Right lobe of liver (tissue), 6 donors: ENCODE results near the gene MEIKIN. TPM values are rescaled to one million over a fixed set of nuclear protein-coding genes. Genes with fewer than 3 reads are reported as not detected.

Experiments used
- ATAC-seq, 4 donors: fragments of 200-7000 bp; cut with Tn5 transposase; one replicate each; pipeline ENCODE4 v1.9.1; 2020; ENCODE audit warnings: mild to moderate bottlenecking in 4 of 4, moderate library complexity in 4 of 4
- DNase-seq, 3 donors: peaks; one replicate each; pipeline ENCODE4 v3.0.0-alpha.2; 2020
- H3K27ac ChIP-seq, 3 donors: fragments of 200-600 bp; one replicate each; pipeline ENCODE4 v1.8.0; 2022
- H3K27me3 ChIP-seq, 2 donors: fragments of 200-600 bp; one replicate each; pipeline ENCODE4 v1.8.0; 2022
- H3K36me3 ChIP-seq, 4 donors: fragments of 200-600 bp; sonication (generic) in 1 of 4; one replicate each; pipeline versions ENCODE4 v1.5.1 to v1.8.0; 2017 to 2022; ENCODE audit warnings: control low read depth in 1 of 4
- H3K4me1 ChIP-seq, 4 donors: fragments of 200-600 bp; sonication (generic) in 1 of 4; one replicate each; pipeline versions ENCODE4 v1.5.1 to v1.8.0; 2017 to 2022; ENCODE audit warnings: control low read depth in 1 of 4
- H3K4me3 ChIP-seq, 3 donors: fragments of 200-600 bp; one replicate each; pipeline ENCODE4 v1.8.0; 2022
- H3K9me3 ChIP-seq, 4 donors: fragments of 200-600 bp; sonication (generic) in 1 of 4; one replicate each; pipeline versions ENCODE4 v1.5.1 to v1.8.0; 2017 to 2022; ENCODE audit warnings: control low read depth in 1 of 4
- POLR2A ChIP-seq: fragments of 450-650 bp; IDR thresholded peaks from one replicate; pipeline ENCODE4 v1.6.1; 2017; ENCODE audit warnings: antibody characterized with exemption, mild to moderate bottlenecking
- WGBS: methylation state at CpG from one replicate; pipeline ENCODE4 v1.1.6; 2018; ENCODE audit warnings: low coverage, low lambda C conversion rate; ENCODE audit not compliant: insufficient coverage; ENCODE audit errors: missing lambda C conversion rate; 5-methylcytosine and 5-hydroxymethylcytosine counted together
- intact Hi-C, 2 donors: fragments of 100-400 bp; cut with DNase I; formaldehyde crosslinking; loops; one replicate each; pipeline versions ENCODE4 v1.11.2 to v1.14.1; 2022
- long read RNA-seq: library from polyadenylated mRNA; unstranded; transcript quantifications from one replicate; pipeline ENCODE4 v2.0.0, GENCODE V29; 2019
- total RNA-seq, 6 experiments: library from RNA; depleted of rRNA in 2 of 6; stranded (reverse); fragments of >200 nt in 2 of 6; fragmentation: NEBNext Ultra II Directional in 3 of 6; extraction: Animal tissue kit (Norgen Biotek cat#: 25700) in 3 of 6; gene quantifications; one replicate each; pipeline versions ENCODE4 v1.1.0 to v1.2.4, GENCODE V29; 2016 to 2023
- TF ChIP-seq, protein P1 (sequence below), 4 donors: fragments of 200-600 bp in 3 of 4; fragments of 450-650 bp in 1 of 4; IDR thresholded peaks; one replicate each; pipeline versions ENCODE4 v1.5.1 to v1.8.0; 2016 to 2022; ENCODE audit warnings: antibody characterized with exemption in 4 of 4, mild to moderate bottlenecking in 2 of 4
- donor health status: DM: no; HTN: yes; CAD: no.
- donor health status: DM: no; HTN: no; CAD: no.
- donor health status: DM: no; HTN: no; CAD: no.
- donor health status: DM: no; HTN: yes; CAD: no.
- donor health status: DM: no; HTN: yes; CAD: no.

MEIKIN gene, protein sequence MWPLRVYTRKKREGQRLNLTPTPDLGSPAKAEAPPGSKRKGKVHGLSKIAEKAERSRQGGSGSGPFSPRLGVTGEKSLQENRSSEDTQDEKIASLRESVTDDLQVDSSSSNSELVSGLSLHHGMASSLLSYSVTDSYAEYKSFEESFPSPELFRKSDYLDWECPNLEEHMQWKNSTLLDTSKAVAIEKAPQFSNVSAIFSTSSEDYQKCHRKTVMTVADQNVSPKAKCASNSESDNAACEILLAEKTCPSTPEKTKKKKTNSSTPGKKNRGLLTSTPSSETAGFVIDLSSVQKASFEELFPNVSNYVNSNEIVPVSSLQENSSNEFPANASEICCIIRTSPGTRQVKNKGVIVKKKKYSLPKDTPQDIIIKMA
- total RNA-seq = under 1 TPM in 1 of 6 experiments, not detected in 5; 0.55 TPM
- long read RNA-seq = 0 reads

DNA sequence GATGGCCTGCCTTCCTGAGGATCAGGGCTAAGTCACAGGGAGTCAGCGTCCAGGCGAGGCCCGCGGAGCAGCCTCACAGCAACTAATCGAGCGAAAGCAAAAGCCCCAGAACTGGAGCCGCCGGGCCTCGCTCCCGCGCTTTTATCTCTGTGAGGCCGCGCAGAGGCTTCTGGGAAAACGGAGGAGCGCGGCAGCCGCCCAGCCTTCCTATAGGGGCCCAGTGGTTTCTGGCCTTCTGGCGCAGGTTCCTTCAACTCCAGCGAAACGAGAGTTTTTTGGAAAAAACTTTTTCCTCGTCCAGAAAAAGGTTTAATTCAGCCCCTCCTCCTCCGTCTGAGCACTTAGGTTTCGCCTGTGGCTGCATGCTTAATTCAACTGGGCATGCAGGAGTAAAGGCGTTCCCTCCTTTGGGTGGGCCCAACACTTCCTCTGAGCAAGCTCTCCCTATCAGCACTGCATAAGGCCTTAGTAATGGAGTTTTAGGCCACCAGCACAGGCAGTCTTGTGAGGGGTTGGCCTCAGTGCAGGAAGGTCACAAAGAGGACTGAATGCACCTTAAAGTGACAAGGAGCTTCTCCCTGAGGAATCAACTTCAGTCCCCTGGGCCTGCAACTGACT is at the start of gene MEIKIN:
TSS of gene MEIKIN (minus strand) at position 113 of the 618 bp plus-strand sequence. CDS start 158 bp downstream, outside the sequence.
- 60% methylated on average over 4 of the region's 24 CpGs for WGBS
- no peak for DNase-seq
- peak in 1 of 4 donors; percentile 29 for ATAC-seq
- H3K4me3 ChIP-seq = no peak within 1 kb of the TSS
- no peaks in the 10 kb centered on the region for H3K36me3 ChIP-seq
- no peaks in the 10 kb centered on the region for H3K27me3 ChIP-seq
- intact Hi-C loops = no loop called here
- no peaks in the 10 kb centered on the region for H3K9me3 ChIP-seq
- no peaks in the 10 kb centered on the region for H3K4me1 ChIP-seq
- H3K27ac ChIP-seq = no peak within 1 kb of the TSS
- no peak for TF ChIP-seq POLR2A
- TF ChIP-seq, protein P1, sequence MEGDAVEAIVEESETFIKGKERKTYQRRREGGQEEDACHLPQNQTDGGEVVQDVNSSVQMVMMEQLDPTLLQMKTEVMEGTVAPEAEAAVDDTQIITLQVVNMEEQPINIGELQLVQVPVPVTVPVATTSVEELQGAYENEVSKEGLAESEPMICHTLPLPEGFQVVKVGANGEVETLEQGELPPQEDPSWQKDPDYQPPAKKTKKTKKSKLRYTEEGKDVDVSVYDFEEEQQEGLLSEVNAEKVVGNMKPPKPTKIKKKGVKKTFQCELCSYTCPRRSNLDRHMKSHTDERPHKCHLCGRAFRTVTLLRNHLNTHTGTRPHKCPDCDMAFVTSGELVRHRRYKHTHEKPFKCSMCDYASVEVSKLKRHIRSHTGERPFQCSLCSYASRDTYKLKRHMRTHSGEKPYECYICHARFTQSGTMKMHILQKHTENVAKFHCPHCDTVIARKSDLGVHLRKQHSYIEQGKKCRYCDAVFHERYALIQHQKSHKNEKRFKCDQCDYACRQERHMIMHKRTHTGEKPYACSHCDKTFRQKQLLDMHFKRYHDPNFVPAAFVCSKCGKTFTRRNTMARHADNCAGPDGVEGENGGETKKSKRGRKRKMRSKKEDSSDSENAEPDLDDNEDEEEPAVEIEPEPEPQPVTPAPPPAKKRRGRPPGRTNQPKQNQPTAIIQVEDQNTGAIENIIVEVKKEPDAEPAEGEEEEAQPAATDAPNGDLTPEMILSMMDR (IDR thresholded peaks at IDR 0.05) = no peak

DNA sequence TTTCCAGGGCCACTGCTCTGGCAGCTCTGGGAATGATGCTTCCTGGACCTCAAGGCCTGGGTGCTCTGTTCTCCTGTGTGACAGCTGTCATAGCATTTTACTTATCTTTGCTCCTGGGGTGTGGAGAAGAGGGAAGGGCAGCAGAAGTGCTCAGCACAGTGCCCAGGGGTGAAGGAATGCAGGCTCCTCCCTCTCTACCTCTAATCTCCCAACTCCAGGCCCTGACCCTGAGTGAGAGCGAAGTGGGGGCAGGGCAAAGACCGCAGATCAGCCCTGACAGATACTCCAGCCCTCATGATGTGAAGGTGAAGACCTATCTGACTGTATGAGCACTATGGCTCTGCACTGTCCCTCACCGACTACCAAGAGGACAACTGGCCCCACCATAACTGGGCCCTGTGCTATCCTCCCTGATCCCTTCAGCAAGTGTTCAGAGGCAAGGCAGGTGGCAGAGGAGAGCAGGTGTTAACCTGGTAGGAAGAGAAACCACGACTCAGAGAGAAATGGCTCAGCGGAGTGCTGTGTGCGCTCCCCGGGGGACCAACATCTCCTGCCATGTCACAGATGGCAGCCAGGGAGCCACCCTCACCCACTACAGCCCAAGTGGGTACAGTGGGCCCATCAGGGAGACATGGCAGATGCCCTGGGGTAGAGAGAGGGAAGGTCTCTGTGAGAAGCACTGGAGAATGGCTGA is 49.2 kb upstream of the MEIKIN start:
- DNase-seq (no peak), ATAC-seq (no peak)
- peaks cover 0 to 31% (median 11%) of the 10 kb centered on the region in 4 donors for H3K4me1 ChIP-seq
- no peak overlapping the region for H3K4me3 ChIP-seq
- H3K27ac ChIP-seq = no peak overlapping the region
- intact Hi-C loops = no loop called here
- TF ChIP-seq, protein P1 (IDR thresholded peaks at IDR 0.05) = no peak
- no peak for TF ChIP-seq POLR2A
- no peaks in the 10 kb centered on the region for H3K27me3 ChIP-seq
- no peaks in the 10 kb centered on the region for H3K36me3 ChIP-seq
- WGBS = 82% methylated on average over 3 of the region's 7 CpGs
- H3K9me3 ChIP-seq = no peaks in the 10 kb centered on the region

DNA sequence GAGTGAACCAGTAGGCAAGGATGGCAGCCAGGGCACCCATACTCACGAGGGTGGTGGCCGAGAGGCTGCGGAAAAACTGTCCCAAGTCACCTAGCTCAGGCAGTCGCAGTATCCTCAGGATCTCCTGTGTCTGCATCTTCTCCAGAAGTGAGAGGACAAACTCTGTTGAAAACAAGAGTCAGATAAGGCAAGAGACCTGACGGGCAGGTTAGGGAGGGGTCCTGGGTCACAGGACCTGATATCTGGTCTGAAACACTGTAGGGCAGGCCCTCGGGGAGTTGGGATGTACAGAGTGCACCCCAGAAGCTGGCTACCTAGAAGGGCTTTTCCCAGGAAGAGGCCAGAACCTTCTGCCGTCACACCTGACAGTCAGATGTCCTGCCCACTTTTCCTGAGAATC is 48.6 kb upstream of the MEIKIN start:
- WGBS = 74% methylated on average over 6 of the region's 7 CpGs
- DNase-seq = no peak

DNA sequence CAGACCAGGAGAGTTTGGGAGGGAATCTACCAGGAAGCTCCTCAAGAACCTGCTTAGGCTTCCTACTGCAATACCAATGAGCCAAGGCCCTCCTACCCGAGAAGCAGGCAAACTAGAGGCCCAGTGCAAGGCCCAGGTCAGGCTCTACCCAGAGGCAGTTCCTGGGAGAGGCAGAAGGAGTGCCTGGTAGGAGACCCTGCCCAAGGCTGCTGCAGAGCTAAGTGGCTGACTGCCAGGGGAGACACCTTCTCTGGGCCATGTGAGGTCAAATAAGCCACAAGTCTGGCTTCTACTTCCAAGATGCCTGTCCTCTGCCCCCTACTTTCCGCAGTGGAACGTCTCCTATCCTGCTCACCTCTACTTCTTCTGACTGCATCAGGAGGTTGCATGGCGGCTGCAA is 48.2 kb upstream of the MEIKIN start:
- no peaks in the 10 kb centered on the region for H3K36me3 ChIP-seq
- peaks cover 0 to 28% (median 11%) of the 10 kb centered on the region in 4 donors for H3K4me1 ChIP-seq
- DNase-seq = no peak
- H3K27ac ChIP-seq = no peak overlapping the region
- WGBS = 100% methylated on average over 3 of the region's 4 CpGs
- no peaks in the 10 kb centered on the region for H3K9me3 ChIP-seq
- no peak for ATAC-seq
- TF ChIP-seq, protein P1 (IDR thresholded peaks at IDR 0.05) = no peak
- TF ChIP-seq POLR2A = no peak
- H3K27me3 ChIP-seq = no peaks in the 10 kb centered on the region
- intact Hi-C loops = no loop called here
- no peak overlapping the region for H3K4me3 ChIP-seq

More for the DNA sequence above, 48.6 kb upstream of the MEIKIN start:
- no peak overlapping the region for H3K27ac ChIP-seq
- no peaks in the 10 kb centered on the region for H3K36me3 ChIP-seq
- no peak overlapping the region for H3K4me3 ChIP-seq
- ATAC-seq = no peak
- intact Hi-C loops = no loop called here
- no peaks in the 10 kb centered on the region for H3K9me3 ChIP-seq
- peaks cover 0 to 31% (median 11%) of the 10 kb centered on the region in 4 donors for H3K4me1 ChIP-seq
- H3K27me3 ChIP-seq = no peaks in the 10 kb centered on the region
- TF ChIP-seq, protein P1 (IDR thresholded peaks at IDR 0.05) = no peak
- TF ChIP-seq POLR2A = no peak
